Hindlimb muscle (tissue), 1 donor: ENCODE results near the gene GRN. TPM values are rescaled to one million over a fixed set of nuclear protein-coding genes. Genes with fewer than 3 reads are reported as not detected.
"Not testable (repeated sequence)": the region's sequence is repeated elsewhere in the genome, so short reads cannot be mapped to it uniquely, and the experiment has no call there.

Experiments
- DNase-seq: peaks from one replicate; pipeline ENCODE4 v3.0.0-alpha.2; 2013
- polyA plus RNA-seq: library from polyadenylated mRNA; unstranded; fragments of 120-200 nt; gene quantifications from one replicate; pipeline ENCODE4 v1.2.1, GENCODE V29; 2013; ENCODE audit not compliant: insufficient read length

The GRN gene
- polyA plus RNA-seq, 1 donor: 277 TPM

DNA sequence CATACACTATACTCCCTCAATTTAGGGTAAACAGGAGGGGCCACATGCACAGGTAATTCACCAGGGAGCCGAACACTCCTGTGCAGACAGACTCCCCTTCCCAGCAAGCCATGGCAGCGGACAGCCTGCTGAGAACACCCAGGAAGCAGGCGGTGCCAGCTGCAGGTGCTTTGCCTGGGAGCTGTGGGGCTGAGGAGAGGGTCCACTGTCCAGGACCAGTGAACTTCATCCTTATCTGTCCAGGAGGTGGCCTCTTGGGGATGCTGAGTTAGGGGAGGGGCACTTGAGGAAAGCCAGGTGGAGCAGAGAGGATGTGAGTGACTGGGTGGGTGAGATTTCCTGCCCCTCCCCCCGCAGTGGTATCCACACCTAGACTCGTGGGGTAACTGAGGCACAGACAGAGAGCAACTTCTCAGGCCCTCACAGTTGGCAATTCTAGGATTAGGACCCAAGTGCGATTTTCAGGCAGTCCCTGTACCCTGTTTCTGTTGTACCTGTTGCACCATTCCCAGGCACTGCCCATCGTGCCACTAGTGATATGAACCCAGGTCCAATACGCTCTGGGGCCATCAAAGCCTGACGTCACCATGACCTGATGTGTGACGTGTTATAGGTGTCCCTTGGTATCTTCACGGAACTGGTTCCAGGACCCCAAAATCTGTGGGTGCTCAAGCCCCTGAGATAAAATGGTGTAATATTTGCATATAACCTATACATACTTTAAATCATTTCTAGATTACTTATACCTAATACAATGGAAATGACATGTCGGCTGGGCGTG is 1.2 kb downstream of the GRN start:
- DNase-seq: no peak

DNA sequence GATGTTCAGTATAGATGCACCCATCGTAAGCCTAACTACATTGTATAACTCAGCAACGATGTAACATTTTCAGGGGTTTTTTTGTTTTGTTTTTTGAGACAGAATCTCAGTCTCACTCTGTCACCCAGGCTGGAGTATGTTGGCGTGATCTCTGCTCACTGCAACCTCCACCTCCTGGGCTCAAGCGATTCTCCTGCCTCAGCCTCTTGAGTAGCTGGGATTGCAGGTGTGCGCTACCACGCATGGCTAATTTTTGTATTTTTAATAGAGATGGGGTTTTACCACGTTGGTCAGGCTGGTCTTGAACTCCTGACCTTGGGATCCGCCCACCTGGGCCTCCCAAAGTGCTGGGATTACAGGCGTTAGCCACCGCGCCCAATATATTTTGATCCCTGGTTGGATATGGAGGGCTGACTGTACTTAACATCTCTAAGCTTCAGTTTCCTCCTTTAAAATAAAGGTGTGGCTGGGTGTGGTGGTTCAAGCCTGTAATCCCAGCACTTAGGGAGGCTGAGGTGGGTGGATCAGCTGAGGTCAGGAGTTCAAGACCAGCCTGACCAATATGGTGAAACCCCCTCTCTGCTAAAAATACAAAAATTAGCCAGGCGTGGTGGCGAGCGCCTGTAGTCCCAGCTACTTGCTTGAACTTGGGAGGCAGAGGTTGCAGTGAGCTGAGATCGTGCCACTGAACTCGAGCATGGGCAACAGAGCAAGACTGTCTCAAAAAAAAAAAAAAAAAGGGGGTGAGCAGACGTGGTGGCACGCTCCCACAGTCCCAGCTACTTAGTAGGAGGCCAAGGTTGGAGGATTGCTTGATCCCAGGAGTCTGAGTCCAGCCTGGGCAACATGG is 2.3 kb downstream of the GRN start:
- DNase-seq: not testable (repeated sequence)

DNA sequence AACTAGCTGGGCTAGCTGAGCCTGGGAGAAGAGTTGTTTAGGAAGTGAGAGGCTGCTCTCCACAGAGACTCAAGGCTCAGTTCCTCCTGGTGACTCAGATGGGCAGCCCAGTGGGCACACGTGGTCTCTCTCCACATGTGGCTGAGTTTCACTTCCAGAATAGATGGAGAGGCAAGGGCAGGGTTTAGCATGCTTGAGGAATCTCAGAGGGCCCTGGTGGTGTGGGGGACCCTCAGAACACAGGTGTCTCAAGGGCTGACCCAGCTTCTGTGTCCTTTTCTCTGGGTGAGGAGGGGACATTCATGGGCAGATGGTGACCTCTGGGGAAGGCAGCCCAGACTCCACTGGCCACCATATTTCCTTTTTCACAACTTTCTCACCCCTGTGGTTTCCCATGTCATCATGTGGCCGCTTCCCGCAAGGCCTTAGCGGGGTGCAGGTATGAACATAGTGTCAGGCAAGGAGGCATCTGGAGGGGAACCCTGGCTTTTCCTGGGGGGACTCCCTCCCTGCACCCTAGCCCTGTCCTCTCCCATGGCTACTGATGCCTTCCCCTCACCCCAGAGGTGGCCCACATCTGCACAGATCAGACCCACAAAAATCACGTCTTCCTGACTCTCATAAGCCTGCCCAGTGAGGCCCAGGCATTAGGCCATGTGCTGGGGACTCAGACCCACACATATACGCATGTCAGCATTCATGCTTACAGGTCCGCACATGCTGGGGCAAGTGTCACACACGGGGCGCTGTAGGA is 3.3 kb downstream of the GRN start:
- no peak for DNase-seq

DNA sequence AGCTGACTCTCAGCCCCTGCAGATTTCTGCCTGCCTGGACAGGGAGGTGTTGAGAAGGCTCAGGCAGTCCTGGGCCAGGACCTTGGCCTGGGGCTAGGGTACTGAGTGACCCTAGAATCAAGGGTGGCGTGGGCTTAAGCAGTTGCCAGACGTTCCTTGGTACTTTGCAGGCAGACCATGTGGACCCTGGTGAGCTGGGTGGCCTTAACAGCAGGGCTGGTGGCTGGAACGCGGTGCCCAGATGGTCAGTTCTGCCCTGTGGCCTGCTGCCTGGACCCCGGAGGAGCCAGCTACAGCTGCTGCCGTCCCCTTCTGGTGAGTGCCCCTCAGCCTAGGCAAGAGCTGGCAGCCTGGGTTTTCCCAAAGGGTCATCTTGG is 3.9 kb downstream of the GRN start:
- no peak for DNase-seq

DNA sequence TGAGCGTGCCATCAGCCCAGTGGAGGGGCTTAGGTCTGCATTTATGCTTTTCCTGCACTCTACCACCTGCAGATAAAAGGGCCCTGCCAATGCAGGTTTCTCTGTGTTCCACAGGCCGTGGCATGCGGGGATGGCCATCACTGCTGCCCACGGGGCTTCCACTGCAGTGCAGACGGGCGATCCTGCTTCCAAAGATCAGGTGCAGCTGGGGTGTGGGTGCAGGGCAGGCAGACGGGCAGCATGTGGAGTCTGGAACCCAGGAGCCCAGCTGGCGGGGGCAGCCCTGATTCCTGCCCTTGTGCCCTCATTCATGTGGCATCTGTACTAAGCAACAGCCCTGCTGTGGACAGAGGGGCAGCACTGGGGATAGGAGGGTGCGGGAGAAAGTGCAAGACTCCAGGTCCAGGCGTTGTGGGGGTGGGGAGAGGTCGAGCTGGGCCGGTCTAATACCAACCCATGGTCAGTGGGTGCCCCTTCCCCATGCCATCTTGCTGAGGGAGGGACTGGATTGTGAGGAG is 4.5 kb downstream of the GRN start:
- DNase-seq: no peak

DNA sequence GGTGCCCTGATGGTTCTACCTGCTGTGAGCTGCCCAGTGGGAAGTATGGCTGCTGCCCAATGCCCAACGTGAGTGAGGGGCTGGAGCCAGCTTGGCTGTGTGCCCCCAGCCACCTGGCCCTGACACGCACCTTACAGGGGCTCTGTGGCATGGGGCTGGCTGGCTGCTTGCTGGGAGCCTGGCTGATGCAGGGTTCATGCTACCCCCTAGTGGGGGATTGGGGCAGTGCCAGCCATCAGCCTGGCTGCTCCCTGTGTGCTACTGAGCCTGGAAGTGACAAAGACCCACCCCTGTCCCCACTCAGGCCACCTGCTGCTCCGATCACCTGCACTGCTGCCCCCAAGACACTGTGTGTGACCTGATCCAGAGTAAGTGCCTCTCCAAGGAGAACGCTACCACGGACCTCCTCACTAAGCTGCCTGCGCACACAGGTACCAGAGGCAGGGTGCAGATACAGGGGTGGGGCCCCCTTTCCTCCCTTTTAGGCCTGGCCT is 5.7 kb downstream of the GRN start:
- no peak for DNase-seq

DNA sequence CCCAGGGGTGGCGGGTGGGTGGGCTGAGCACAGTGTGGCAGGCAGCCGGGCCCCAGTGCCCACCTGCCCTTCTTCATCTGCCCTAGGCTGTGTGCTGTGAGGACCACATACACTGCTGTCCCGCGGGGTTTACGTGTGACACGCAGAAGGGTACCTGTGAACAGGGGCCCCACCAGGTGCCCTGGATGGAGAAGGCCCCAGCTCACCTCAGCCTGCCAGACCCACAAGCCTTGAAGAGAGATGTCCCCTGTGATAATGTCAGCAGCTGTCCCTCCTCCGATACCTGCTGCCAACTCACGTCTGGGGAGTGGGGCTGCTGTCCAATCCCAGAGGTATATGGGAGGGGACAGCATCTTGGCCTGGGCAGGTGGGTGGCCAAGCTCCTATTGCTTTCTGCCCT is 6.4 kb downstream of the GRN start:
- DNase-seq: no peak

DNA sequence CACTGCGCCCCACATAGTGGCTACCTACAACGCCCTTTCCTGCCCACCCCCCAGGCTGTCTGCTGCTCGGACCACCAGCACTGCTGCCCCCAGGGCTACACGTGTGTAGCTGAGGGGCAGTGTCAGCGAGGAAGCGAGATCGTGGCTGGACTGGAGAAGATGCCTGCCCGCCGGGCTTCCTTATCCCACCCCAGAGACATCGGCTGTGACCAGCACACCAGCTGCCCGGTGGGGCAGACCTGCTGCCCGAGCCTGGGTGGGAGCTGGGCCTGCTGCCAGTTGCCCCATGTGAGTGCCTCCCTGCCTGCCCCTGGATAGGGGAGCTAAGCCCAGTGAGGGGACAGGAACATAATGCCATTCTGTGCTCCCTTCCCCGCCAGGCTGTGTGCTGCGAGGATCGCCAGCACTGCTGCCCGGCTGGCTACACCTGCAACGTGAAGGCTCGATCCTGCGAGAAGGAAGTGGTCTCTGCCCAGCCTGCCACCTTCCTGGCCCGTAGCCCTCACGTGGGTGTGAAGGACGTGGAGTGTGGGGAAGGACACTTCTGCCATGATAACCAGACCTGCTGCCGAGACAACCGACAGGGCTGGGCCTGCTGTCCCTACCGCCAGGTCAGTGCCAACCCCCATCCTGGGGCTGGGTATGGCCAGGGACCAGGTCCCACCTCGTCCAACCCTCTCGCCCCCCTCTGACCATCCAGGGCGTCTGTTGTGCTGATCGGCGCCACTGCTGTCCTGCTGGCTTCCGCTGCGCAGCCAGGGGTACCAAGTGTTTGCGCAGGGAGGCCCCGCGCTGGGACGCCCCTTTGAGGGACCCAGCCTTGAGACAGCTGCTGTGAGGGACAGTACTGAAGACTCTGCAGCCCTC is 7.1 kb downstream of the GRN start:
- no peak for DNase-seq

DNA sequence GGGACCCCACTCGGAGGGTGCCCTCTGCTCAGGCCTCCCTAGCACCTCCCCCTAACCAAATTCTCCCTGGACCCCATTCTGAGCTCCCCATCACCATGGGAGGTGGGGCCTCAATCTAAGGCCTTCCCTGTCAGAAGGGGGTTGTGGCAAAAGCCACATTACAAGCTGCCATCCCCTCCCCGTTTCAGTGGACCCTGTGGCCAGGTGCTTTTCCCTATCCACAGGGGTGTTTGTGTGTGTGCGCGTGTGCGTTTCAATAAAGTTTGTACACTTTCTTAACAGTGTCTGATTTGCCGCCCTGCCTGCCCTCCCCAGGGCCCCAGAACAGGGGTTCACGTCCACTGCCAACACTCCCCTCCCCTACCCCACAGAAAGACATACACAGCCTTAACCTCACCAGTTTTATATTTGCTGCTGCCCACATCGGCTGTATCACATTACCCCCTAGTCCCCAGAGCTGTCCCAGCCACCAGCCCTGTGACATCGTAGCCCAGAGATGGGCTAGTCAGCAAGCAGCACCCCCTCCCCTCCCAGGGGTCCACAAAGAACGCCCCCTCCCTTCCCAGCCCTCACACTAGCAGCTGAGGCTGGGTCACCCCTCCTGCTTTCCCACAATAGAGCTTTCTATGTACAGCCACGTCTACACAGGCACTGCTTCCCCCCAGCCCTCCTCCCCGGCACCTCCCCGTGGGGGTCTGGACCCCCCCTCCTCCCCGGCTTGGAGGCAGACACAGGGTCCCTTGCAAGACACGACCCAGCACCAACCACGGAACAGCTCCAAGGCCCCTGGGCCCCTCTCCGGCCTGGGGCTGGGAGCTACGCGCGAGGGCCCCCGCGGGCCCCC is 7.9 kb downstream of the GRN start:
- no peak for DNase-seq

DNA sequence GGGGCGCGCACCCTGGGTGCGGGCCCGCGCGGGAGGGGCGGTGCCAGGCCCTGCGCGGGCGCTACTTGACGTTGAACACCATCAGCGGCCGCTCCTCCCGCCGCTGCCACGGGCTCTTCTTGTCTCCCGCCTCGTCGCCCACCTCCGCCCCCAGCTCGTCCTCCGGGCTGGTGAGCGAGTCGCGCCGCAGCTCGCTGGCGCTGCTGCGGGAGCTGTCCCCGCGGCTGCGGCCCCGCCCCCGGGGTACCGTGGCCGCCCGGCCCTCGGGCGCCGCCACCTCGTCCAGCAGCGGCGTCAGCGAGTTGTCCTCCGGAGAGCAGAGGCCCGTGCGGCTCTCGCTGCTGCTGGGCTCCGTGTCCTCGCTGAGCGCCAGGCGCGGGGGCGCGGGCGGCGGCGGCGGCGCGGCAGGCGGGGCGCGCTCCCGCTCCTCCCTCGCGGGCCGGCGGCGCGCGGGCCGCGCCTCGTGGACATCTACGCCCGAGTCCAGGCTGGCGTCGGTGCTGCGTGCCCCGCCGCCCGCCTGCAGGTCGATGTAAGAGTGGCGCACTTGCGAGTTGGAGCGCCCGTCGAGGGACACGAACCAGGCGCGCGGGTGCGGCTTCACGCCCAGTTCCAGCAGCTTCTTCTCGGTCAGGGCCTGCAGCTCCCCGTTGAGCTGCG is 8.7 kb downstream of the GRN start:
- DNase-seq: peak; percentile 55

DNA sequence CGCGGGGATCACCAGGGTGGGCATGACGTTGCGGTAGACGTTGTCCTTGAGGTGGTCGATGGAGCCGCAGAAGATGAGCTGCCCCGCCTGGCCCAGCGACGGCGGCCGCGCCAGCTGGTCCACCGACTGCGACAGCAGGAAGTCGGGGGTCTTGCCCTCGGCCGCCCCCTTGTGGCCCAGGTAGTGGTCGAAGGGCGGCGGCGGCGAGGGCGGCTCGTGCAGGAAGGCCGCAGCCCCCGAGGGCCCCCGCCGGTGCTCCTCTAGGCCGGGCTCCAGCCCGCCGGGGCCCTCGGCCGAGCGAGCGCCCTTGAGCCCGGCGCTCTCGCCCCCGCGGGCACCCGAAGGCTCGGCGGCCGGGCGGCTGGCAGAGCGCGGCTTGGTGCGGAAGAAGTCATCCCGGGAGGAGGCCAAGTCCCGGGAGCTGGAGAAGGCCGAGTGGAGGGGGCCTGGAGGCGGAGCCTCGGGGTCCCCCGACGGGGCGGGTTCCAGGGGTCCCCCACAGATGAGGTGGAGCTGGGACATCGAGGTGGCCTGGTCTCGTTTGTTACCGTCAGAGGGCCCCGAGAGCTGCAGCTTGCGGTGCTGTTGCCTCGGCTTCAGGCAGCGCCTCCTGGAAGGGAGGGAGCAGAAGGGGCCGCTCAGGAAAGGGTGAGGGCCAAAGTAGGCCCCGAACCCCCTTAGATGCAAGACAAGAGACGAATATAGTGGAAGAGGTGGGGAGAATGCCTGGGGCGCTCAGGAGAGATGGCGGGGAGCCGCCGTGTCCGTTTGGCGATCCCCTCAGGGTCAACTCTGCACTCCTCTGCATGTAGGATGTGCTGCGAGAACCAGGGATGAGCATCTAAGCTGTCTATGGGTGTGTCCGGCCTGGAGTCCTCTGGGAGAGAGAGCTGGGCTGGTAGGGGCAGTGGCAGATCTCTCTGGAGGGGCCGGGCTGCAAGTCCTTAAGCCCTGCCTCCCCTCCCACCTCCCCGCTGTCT is 9.8 kb downstream of the GRN start:
- DNase-seq: peak; percentile 74

DNA sequence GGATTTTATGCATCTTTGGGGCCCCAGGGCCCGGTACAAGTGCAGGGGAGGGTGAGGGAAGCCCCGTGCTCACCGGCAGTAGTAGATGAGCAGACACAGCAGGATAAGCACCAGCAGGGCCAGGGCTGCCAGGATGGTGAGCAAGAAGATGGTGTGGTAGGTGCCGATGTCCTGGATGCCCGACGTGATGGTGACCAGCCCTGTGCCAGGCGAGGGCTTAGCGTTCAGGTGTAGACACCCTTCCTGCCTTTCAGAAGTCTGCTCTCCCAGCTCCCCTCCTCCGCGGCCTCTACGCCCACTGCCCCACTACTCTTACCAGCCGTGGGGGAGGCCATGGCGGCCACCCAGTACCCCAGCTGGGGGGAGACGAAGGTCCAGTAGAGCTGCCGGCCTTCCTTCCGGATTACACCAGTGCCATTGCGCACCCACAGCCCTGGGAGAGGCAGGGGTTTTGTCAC is 10.6 kb downstream of the GRN start:
- no peak for DNase-seq

DNA sequence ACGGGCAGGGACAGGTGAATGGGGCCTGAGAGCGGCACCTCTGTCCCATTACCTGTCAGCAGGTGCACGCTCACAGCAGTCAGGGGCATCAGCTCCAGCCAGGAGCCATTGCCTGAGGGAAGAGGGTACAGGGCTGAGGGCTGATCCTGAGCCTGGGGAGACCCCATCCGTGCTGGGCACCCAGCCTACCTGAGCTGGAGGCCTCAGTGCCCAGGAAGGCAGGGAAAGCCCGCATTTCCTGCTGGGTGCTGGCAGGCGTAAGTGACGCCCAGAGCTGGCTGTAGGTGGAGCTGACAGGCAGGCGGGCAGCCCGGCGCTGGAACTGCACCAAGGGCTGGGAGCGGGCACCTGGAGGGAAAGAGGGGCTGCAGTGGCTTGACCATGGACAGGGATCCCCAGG is 11.1 kb downstream of the GRN start:
- DNase-seq: no peak

DNA sequence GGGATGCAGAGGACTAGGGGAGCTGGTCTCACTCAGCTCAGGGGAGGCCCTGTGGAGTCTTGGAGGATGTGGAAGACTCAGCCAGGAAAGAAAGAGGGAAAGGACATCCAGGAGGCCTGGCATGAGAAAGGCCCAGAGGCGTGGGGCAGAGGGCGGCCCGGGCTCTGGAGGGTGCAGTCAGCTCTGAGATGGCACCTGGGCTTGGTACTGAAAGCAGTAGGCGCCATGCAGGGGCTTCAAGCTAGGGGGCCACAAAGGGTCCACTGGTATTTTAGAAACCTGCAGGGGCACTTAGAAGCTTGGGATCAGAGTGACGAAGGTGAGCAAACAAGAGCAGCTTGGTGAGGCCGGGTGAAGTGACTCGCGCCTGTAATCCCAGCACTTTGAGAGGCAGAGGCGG is 13.0 kb downstream of the GRN start:
- DNase-seq: no peak

DNA sequence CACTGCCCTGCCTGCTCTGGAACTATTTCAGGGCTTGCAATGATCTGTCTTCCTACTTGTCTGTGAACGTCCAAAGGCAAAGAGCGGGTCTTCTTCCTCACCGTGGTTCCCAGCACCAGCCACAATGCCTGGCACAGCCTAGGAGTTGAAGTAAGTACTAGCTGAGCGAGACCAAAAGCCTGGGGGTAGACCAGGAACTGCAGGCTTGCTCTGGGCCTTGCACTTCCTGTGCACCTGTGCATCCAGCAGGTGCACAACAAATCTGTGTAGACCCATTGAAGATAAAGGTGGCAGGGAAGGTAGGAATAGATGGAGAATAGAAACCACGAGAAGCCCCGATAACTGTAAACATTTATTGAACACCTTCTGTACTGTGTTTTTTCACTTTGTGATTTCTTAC is 13.9 kb downstream of the GRN start:
- DNase-seq: no peak

DNA sequence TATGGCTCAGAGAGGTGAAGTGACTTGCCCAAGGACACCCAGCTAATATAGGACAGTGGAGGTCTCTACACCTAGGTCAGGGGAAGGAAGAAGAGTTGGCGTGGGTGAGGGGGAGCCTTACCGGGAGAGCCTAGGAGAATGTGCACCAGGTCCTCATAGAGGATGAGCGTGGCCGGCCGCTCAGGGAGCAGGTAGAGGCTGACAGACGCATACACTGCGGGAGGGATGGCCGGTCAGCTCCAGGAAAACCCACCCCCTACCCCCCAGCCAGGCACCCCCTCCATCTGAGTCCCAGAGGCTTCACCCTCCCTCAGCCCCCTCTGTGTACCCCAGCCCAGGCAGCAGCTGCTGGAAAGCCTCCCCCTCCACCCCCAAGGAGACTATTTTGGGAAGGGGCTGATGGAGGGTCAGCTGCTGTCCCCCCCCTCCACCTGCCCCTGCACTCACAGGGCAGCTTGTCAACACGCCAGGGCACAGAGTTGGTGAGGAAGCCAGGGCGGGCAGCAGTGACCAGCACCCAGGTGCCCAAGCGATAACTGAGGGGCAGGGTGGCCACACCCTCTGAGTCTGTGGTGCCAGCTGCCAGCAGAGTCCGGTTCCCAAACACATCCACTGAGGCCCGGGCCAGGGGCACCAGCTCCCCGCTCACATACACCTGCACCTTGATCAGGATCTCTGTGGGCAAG is 14.5 kb downstream of the GRN start:
- DNase-seq: no peak

DNA sequence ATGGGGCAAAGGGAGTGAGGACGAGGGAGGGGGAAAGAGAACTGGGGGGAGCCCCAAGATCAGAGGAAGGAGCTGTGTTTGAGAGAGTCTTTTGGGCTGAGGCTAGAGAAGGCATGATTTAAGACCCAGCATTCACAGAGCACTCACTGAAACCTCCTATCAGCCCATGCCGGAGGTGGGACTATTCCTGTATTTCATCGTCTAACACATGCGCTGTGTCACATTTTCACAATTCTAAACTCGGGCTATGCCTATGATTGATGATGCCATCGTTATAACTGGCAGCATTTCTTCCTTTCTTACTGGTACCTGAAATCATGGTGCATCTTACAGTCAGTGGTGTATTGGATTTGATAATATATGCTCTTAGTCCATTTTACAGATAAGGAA is 15.0 kb downstream of the GRN start:
- DNase-seq: no peak

DNA sequence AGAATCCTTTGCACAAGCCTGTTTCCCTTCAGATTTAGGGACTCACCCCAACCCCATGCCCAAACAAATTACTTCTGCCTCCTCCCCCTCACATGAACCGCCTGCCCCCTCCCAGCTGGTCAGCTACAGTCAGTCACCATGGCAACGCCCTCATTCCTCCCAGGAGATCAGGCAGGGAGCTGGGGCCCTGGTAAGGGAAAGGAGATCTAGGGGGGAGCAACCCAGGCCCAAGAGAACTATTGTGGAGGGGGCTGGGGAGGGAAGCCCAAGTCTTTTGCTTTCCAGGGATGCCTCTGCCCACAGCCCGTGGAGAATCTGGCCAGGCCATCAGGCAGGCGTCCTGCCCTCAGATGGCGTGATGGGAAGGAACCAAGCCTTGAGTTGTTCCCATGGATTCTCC is 15.7 kb downstream of the GRN start:
- DNase-seq: no peak
